HepG2 (cell line): ENCODE measurements around the gene GNAZ. TPM values are rescaled to one million over a fixed set of nuclear protein-coding genes. Genes with fewer than 3 reads are reported as not detected.

Experiments used
- FOXA1 ChIP-seq, 2 experiments: fragments of 450-650 bp in 1 of 2; sonication (generic) in 1 of 2; formaldehyde crosslinking in 1 of 2; IDR thresholded peaks; 2 replicates each; pipeline versions ENCODE4 v1.4.0 to v1.6.1; 2016 to 2020; ENCODE audit warnings: missing genetic modification reagents in 1 of 2
- FOXP4 ChIP-seq: sonication (generic); formaldehyde crosslinking; IDR thresholded peaks from 2 replicates; pipeline ENCODE4 v1.4.0; 2020; ENCODE audit warnings: missing genetic modification reagents
- MEF2D ChIP-seq: sonication (generic); formaldehyde crosslinking; IDR thresholded peaks from 2 replicates; pipeline ENCODE4 v1.5.1; 2020; ENCODE audit warnings: mild to moderate bottlenecking, missing genetic modification reagents
- NFKBIZ ChIP-seq: IDR thresholded peaks from 2 replicates; pipeline ENCODE4 v1.6.1; 2018; ENCODE audit warnings: missing genetic modification reagents, missing compliant biosample characterization
- ONECUT2 ChIP-seq: sonication (generic); formaldehyde crosslinking; IDR thresholded peaks from 2 replicates; pipeline ENCODE4 v1.4.0; 2020; ENCODE audit warnings: missing genetic modification reagents
- PCBP1 ChIP-seq: fragments of 200-400 bp; formaldehyde crosslinking; IDR thresholded peaks from 2 replicates; pipeline ENCODE4 v1.6.1; 2017; ENCODE audit warnings: mild to moderate bottlenecking, low read depth, low read length, borderline replicate concordance
- SP1 ChIP-seq, 2 experiments: fragments of 450-650 bp in 1 of 2; sonication (generic) in 1 of 2; formaldehyde crosslinking in 1 of 2; IDR thresholded peaks; 2 replicates each; pipeline versions ENCODE4 v1.4.0 to v1.6.1; 2016 to 2020; ENCODE audit warnings: missing genetic modification reagents in 1 of 2
- SYNCRIP ChIP-seq: fragments of 200-400 bp; formaldehyde crosslinking; IDR thresholded peaks from 2 replicates; pipeline ENCODE4 v1.6.1; 2018; ENCODE audit warnings: mild to moderate bottlenecking, low read depth, low read length; ENCODE audit not compliant: insufficient read depth
- TARDBP ChIP-seq: sonication (generic); formaldehyde crosslinking; IDR thresholded peaks from 2 replicates; pipeline ENCODE4 v1.8.0; 2022; ENCODE audit warnings: mild to moderate bottlenecking, missing genetic modification reagents
- TBL1XR1 ChIP-seq: fragments of 150-350 bp; IDR thresholded peaks from 2 replicates; pipeline ENCODE4 v1.6.1; 2014; ENCODE audit warnings: borderline replicate concordance, low read length; ENCODE audit not compliant: partially characterized antibody
- TOPORS ChIP-seq: sonication (generic); formaldehyde crosslinking; IDR thresholded peaks from 2 replicates; pipeline ENCODE4 v1.8.0; 2023; ENCODE audit warnings: mild to moderate bottlenecking, missing genetic modification reagents
- ZBED4 ChIP-seq: sonication (generic); formaldehyde crosslinking; IDR thresholded peaks from 2 replicates; pipeline ENCODE4 v1.4.0; 2020; ENCODE audit warnings: missing genetic modification reagents, borderline replicate concordance
- ZBTB39 ChIP-seq: sonication (generic); formaldehyde crosslinking; IDR thresholded peaks from 2 replicates; pipeline ENCODE4 v1.5.0; 2020; ENCODE audit warnings: missing genetic modification reagents
- ZFP82 ChIP-seq: sonication (generic); formaldehyde crosslinking; IDR thresholded peaks from 2 replicates; pipeline ENCODE4 v1.5.1; 2020; ENCODE audit warnings: mild to moderate bottlenecking, missing genetic modification reagents, borderline replicate concordance
- ZKSCAN5 ChIP-seq: sonication (generic); formaldehyde crosslinking; IDR thresholded peaks from 2 replicates; pipeline ENCODE4 v1.5.1; 2020; ENCODE audit warnings: mild to moderate bottlenecking, missing genetic modification reagents
- ZNF18 ChIP-seq: sonication (generic); formaldehyde crosslinking; IDR thresholded peaks from 2 replicates; pipeline ENCODE4 v1.8.0; 2022; ENCODE audit warnings: mild to moderate bottlenecking, missing genetic modification reagents; ENCODE audit not compliant: insufficient replicate concordance
- ZNF207 ChIP-seq: fragments of 450-650 bp; IDR thresholded peaks from 2 replicates; pipeline ENCODE4 v1.6.1; 2016; ENCODE audit warnings: antibody characterized with exemption, borderline replicate concordance
- ZNF230 ChIP-seq: sonication (generic); formaldehyde crosslinking; IDR thresholded peaks from 2 replicates; pipeline ENCODE4 v1.4.0; 2020; ENCODE audit warnings: mild to moderate bottlenecking, missing genetic modification reagents
- ZNF430 ChIP-seq: sonication (generic); formaldehyde crosslinking; IDR thresholded peaks from 2 replicates; pipeline ENCODE4 v1.9.0; 2021; ENCODE audit warnings: mild to moderate bottlenecking, missing genetic modification reagents
- ZNF589 ChIP-seq: sonication (generic); formaldehyde crosslinking; conservative IDR thresholded peaks from 2 replicates; pipeline ENCODE4 v1.8.0; 2022; ENCODE audit warnings: mild to moderate bottlenecking, moderate library complexity, missing genetic modification reagents
- polyA plus RNA-seq, 8 experiments: library from polyadenylated mRNA; depleted of rRNA in 3 of 8; stranded (reverse) in 7 of 8; unstranded in 1 of 8; fragments of >200 nt; fragmentation: Illumina TruSeq in 4 of 8; extraction: Trizol in 4 of 8; gene quantifications; 2 replicates each; pipeline versions ENCODE4 v1.2.1 to v1.2.3, GENCODE V29; 2011 to 2016; ENCODE audit warnings: low read depth in 4 of 8, missing spikeins in 1 of 8, mixed read lengths in 1 of 8; ENCODE audit not compliant: insufficient read depth in 1 of 8
- total RNA-seq, 5 experiments: library from RNA; depleted of rRNA; stranded (reverse); fragments of >200 nt; fragmentation: Illumina TruSeq; extraction: Trizol; gene quantifications; 2 replicates each; pipeline ENCODE4 v1.2.3, GENCODE V29; 2016; ENCODE audit warnings: low read depth in 1 of 5

The GNAZ gene
- total and polyA plus RNA-seq, 2 of the 13 experiments (the other 11 are each of a cell fraction or from before 2014, with no cell fraction given): 11.4 to 22.3 TPM

- TF ChIP-seq MEF2D (CRISPR knock-in tag) (peak; percentile 70; the same call in 1 of the 2 replicates), ZNF230 (CRISPR knock-in tag) (no peak), ZNF430 (CRISPR knock-in tag) (peak; percentile 40; the same call in 1 of the 2 replicates), PCBP1 (0 out of 2 replicates have a peak, but pooled peaks have one; percentile 78), ZFP82 (CRISPR knock-in tag) (0 out of 2 replicates have a peak, but pooled peaks have one; percentile 36), SP1 (IDR thresholded peaks at IDR 0.05) (no peak), SP1 (CRISPR knock-in tag; IDR thresholded peaks at IDR 0.05) (0 out of 2 replicates have a peak, but pooled peaks have one; percentile 19), ZBED4 (0 out of 2 replicates have a peak, but pooled peaks have one; percentile 26), TARDBP (CRISPR knock-in tag) (peak; percentile 77; the same call in 1 of the 2 replicates), TOPORS (CRISPR knock-in tag) (no peak), ZNF207 (no peak), ONECUT2 (CRISPR knock-in tag) (no peak), ZNF18 (CRISPR knock-in tag) (no peak), NFKBIZ (no peak), ZBTB39 (CRISPR knock-in tag) (no peak), SYNCRIP (no peak), TBL1XR1 (peak; percentile 47), FOXA1 (IDR thresholded peaks at IDR 0.05) (no peak), FOXA1 (CRISPR knock-in tag; IDR thresholded peaks at IDR 0.05) (peak; percentile 44; the same call in 1 of the 2 replicates), ZKSCAN5 (CRISPR knock-in tag) (0 out of 2 replicates have a peak, but pooled peaks have one; percentile 57), FOXP4 (CRISPR knock-in tag) (peak; percentile 52; the same call in 1 of the 2 replicates), ZNF589 (CRISPR knock-in tag) (no peak)
Observed at GRCh38 chr22:23079240-23079768, 9.0 kb downstream of the GNAZ start (continued).
